Memory B cell (primary cell): ENCODE data around the gene PHF3.

ENCODE experiments used
- ATAC-seq: fragments of 150-1000 bp; cut with Tn5 transposase; 2 replicates; pipeline ENCODE4 v1.10.0; 2021; ENCODE audit warnings: low read depth, mild to moderate bottlenecking, moderate library complexity
- DNase-seq, 2 donors: peaks; one replicate each; pipeline ENCODE4 v3.0.0; 2022; ENCODE audit warnings: low spot score in 2 of 2
- H3K27ac Mint-ChIP-seq: one replicate; pipeline ENCODE4 v1.8.0; 2022; ENCODE audit warnings: mild to moderate bottlenecking, moderate library complexity, mixed read lengths
- H3K27me3 Mint-ChIP-seq: one replicate; pipeline ENCODE4 v1.8.0; 2022; ENCODE audit warnings: mixed read lengths
- H3K36me3 Mint-ChIP-seq: one replicate; pipeline ENCODE4 v1.8.0; 2022; ENCODE audit warnings: mild to moderate bottlenecking, mixed read lengths
- H3K4me1 Mint-ChIP-seq: one replicate; pipeline ENCODE4 v1.8.0; 2022; ENCODE audit warnings: mixed read lengths
- H3K4me3 Mint-ChIP-seq: one replicate; pipeline ENCODE4 v1.8.0; 2022; ENCODE audit warnings: mild to moderate bottlenecking, moderate library complexity, mixed read lengths
- H3K9me3 Mint-ChIP-seq: one replicate; pipeline ENCODE4 v1.8.0; 2022; ENCODE audit warnings: mixed read lengths

Gene PHF3

GRCh38 chr6:63624091-63624490, 11.5 kb upstream of the PHF3 start:
- H3K36me3 Mint-ChIP-seq, result no peaks in the 10 kb centered on the region
- H3K27ac Mint-ChIP-seq, result no peak overlapping the region
- DNase-seq, result no peak
- H3K4me3 Mint-ChIP-seq, result no peak overlapping the region
- H3K9me3 Mint-ChIP-seq, result no peaks in the 10 kb centered on the region
- no peaks in the 10 kb centered on the region for H3K4me1 Mint-ChIP-seq
- ATAC-seq, result no peak
- H3K27me3 Mint-ChIP-seq, result peaks cover 13% of the 10 kb centered on the region

- Mint-ChIP-seq H3K4me1 (peaks cover 4% of the 10 kb centered on the region), H3K36me3 (no peaks in the 10 kb centered on the region), H3K27me3 (peaks cover 4% of the 10 kb centered on the region), H3K27ac (no peak overlapping the region), H3K9me3 (no peaks in the 10 kb centered on the region), H3K4me3 (no peak overlapping the region)
- no peak for ATAC-seq
- DNase-seq, result no peak
These were observed 5.1 kb upstream of the PHF3 start for GRCh38 chr6:63630466-63630865.

- H3K27ac Mint-ChIP-seq, result peak overlapping the region; percentile 99
- H3K27me3 Mint-ChIP-seq, result no peaks in the 10 kb centered on the region
- DNase-seq, result no peak
- peaks cover 21% of the 10 kb centered on the region for H3K4me1 Mint-ChIP-seq
- peak overlapping the region; percentile 96 for H3K4me3 Mint-ChIP-seq
- no peaks in the 10 kb centered on the region for H3K36me3 Mint-ChIP-seq
- H3K9me3 Mint-ChIP-seq, result no peaks in the 10 kb centered on the region
- ATAC-seq, result no peak
These were observed 972 bp upstream of the PHF3 start for GRCh38 chr6:63634630-63635029.

DNA sequence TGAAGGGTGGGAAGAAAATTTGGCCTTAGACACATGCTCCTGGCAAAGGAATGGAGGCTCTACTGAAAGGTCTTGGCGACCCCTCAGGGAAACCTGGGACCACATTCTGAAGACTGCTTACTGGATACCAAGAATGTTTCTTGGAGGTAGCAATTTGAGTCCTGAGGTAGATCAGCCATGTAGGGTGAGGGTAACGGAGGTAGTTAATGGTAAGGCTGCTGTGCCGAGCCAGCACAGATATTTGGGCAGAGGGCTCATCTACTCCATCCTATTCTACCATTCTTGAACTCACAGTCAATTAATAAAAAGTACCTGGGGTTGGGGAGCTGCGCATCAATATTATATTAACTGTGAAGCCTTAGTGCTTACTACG, 401 bp upstream of the PHF3 start:
- DNase-seq, result no peak
- Mint-ChIP-seq H3K27ac (peak overlapping the region; percentile 99), H3K4me1 (peaks cover 26% of the 10 kb centered on the region)

DNA sequence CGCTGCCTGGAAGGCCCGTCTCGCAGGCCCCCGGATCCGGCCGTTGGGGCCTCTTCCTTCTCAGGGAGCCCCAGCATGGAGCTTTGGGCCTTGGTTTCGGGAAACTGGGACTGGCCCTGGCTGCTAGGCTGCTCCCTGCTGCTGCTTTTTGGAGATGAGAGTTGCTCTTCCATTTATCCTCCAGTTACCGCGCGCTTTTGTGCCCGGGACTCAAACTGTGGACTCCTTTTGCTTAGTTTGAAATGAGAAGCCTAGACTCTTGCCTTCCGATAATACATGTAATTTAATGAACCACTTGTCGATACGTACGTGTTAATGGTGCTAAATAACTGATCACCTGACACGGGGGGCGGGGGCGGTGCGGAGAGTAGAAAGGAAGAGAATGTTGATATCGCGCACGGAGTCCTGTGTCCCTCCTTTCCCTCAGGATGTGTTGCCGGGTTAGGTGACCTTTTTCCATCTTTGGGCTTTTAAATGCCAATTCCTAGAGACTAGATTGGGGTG, 968 bp downstream of the PHF3 start:
- Mint-ChIP-seq H3K4me3 (peak overlapping the region; percentile 96), H3K36me3 (peaks cover 3% of the 10 kb centered on the region), H3K27me3 (no peaks in the 10 kb centered on the region), H3K27ac (peak overlapping the region; percentile 99), H3K4me1 (peaks cover 35% of the 10 kb centered on the region), H3K9me3 (no peaks in the 10 kb centered on the region)
- DNase-seq (peak in 1 of 2 donors; percentile 26), ATAC-seq (no peak)

More for the DNA sequence above, 401 bp upstream of the PHF3 start:
- Mint-ChIP-seq H3K4me3 (peak overlapping the region; percentile 96), H3K9me3 (no peaks in the 10 kb centered on the region), H3K27me3 (no peaks in the 10 kb centered on the region), H3K36me3 (no peaks in the 10 kb centered on the region)
- no peak for ATAC-seq

- Mint-ChIP-seq H3K27ac (no peak overlapping the region), H3K27me3 (no peaks in the 10 kb centered on the region), H3K4me3 (peak overlapping the region; percentile 66), H3K4me1 (peaks cover 37% of the 10 kb centered on the region), H3K36me3 (peaks cover 3% of the 10 kb centered on the region), H3K9me3 (no peaks in the 10 kb centered on the region)
- ATAC-seq, result no peak
- DNase-seq, result no peak
These were observed 2.4 kb downstream of the PHF3 start for GRCh38 chr6:63637865-63638445.

DNA sequence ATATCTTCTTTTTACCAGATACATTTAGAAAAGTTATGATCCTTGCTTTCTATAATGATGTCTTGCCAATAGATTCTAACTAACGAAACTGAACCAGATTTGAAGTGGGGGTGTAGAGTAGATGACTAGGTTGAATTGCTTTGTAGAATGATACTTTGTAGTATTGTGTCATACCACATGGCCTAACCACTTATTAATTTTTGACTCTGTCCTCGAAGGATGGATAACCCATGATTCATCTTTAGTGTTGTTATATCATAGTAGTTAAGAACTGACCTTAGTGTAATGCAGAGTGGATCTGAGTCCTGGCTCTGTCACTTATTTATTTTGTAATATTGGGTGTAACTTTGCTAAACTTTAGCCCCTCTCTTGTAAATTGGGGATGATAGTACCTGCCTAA, 4.5 kb downstream of the PHF3 start:
- H3K9me3 Mint-ChIP-seq, result no peaks in the 10 kb centered on the region
- peaks cover 42% of the 10 kb centered on the region for H3K4me1 Mint-ChIP-seq
- H3K36me3 Mint-ChIP-seq, result peaks cover 3% of the 10 kb centered on the region
- DNase-seq, result no peak
- H3K4me3 Mint-ChIP-seq, result peak overlapping the region; percentile 4
- no peak overlapping the region for H3K27ac Mint-ChIP-seq
- ATAC-seq, result no peak
- H3K27me3 Mint-ChIP-seq, result no peaks in the 10 kb centered on the region

GRCh38 chr6:63643862-63644261, 8.3 kb downstream of the PHF3 start:
- H3K27me3 Mint-ChIP-seq, result no peaks in the 10 kb centered on the region
- H3K9me3 Mint-ChIP-seq, result no peaks in the 10 kb centered on the region
- H3K27ac Mint-ChIP-seq, result no peak overlapping the region
- DNase-seq (no peak), ATAC-seq (peak; percentile 44)
- no peak overlapping the region for H3K4me3 Mint-ChIP-seq
- H3K36me3 Mint-ChIP-seq, result peaks cover 3% of the 10 kb centered on the region
- peaks cover 31% of the 10 kb centered on the region for H3K4me1 Mint-ChIP-seq

DNA sequence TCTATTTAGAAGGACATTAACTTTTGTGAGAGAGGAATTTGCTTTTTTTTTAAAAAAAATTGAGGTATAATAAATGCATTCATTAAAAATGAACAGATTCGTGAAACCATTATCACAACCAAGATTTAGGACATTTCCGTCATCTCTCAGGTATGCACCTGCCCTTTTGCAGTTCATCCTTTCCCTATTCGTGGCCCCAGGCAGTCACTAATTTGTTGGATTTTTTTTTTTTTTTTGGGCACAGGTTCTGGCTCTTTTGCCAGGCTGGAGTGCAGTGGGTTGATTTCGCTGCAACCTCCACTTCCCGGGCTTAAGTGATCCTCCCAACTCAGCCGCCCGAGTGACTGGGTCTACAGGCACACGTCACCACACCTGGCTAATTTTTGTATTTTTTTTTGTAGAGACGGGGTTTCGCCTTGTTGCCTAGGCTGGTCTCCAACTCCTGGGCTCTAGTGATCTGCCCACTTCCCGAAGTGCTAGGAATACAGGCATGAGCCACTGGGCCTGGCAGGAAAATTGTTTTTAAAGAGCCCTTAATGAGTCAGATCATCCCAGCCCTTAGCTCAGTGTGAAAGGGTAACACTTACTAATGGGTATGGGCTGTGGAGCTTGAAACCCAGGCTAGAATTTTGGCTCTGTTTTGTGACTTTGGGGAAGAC, 9.2 kb downstream of the PHF3 start:
- H3K9me3 Mint-ChIP-seq, result no peaks in the 10 kb centered on the region
- H3K27ac Mint-ChIP-seq, result no peak overlapping the region
- no peak for DNase-seq
- peaks cover 3% of the 10 kb centered on the region for H3K36me3 Mint-ChIP-seq
- H3K4me3 Mint-ChIP-seq, result no peak overlapping the region
- peaks cover 24% of the 10 kb centered on the region for H3K4me1 Mint-ChIP-seq
- ATAC-seq, result no peak
- H3K27me3 Mint-ChIP-seq, result no peaks in the 10 kb centered on the region

- H3K27me3 Mint-ChIP-seq, result no peaks in the 10 kb centered on the region
- ATAC-seq (no peak), DNase-seq (no peak)
- no peak overlapping the region for H3K27ac Mint-ChIP-seq
- H3K4me1 Mint-ChIP-seq, result peaks cover 36% of the 10 kb centered on the region
- peaks cover 5% of the 10 kb centered on the region for H3K9me3 Mint-ChIP-seq
- H3K4me3 Mint-ChIP-seq, result no peak overlapping the region
- peaks cover 17% of the 10 kb centered on the region for H3K36me3 Mint-ChIP-seq
These were observed 13.7 kb downstream of the PHF3 start for GRCh38 chr6:63649269-63649668.

DNA sequence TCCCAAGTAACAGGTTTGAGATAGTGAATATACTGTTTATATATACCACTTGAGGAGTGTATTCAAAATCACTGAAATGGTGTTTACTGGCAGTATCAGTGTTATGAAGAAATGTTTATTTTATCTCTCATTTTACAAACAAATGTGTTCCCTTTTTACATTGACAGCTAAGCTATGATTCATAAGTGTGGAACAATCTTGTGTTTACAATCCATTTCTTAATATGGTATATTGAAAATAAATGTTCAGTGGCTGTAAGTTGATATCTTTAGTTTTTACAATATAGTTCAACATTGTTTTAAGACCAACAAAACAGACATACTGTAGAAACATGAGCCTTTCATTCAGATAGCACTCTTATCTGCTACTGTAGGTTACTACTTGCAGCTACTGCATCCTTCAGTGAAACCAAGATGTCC, 14.3 kb downstream of the PHF3 start:
- Mint-ChIP-seq H3K4me3 (no peak overlapping the region), H3K4me1 (peaks cover 35% of the 10 kb centered on the region), H3K9me3 (peaks cover 5% of the 10 kb centered on the region), H3K27ac (no peak overlapping the region), H3K27me3 (no peaks in the 10 kb centered on the region), H3K36me3 (peaks cover 17% of the 10 kb centered on the region)
- ATAC-seq (no peak), DNase-seq (no peak)

GRCh38 chr6:63652980-63653379, 17.4 kb downstream of the PHF3 start:
- Mint-ChIP-seq H3K27ac (no peak overlapping the region), H3K4me3 (no peak overlapping the region)
- no peak for DNase-seq

GRCh38 chr6:63660757-63661156, 25.2 kb downstream of the PHF3 start:
- no peaks in the 10 kb centered on the region for H3K9me3 Mint-ChIP-seq
- no peaks in the 10 kb centered on the region for H3K27me3 Mint-ChIP-seq
- H3K4me3 Mint-ChIP-seq, result no peak overlapping the region
- H3K27ac Mint-ChIP-seq, result peak overlapping the region; percentile 67
- no peak for ATAC-seq
- peaks cover 53% of the 10 kb centered on the region for H3K4me1 Mint-ChIP-seq
- no peak for DNase-seq
- peaks cover 5% of the 10 kb centered on the region for H3K36me3 Mint-ChIP-seq

More at GRCh38 chr6:63652980-63653379, 17.4 kb downstream of the PHF3 start:
- no peaks in the 10 kb centered on the region for H3K27me3 Mint-ChIP-seq
- H3K36me3 Mint-ChIP-seq, result peaks cover 19% of the 10 kb centered on the region
- H3K9me3 Mint-ChIP-seq, result peaks cover 5% of the 10 kb centered on the region
- ATAC-seq, result no peak
- peaks cover 55% of the 10 kb centered on the region for H3K4me1 Mint-ChIP-seq

- DNase-seq (no peak), ATAC-seq (no peak)
- Mint-ChIP-seq H3K4me3 (no peak overlapping the region), H3K27me3 (no peaks in the 10 kb centered on the region), H3K9me3 (no peaks in the 10 kb centered on the region), H3K4me1 (peaks cover 45% of the 10 kb centered on the region), H3K27ac (peak overlapping the region; percentile 38), H3K36me3 (peaks cover 5% of the 10 kb centered on the region)
These were observed 26.2 kb downstream of the PHF3 start for GRCh38 chr6:63661769-63662168.
